ENCODE measurements around the gene ZNF549. TPM values are rescaled to one million over a fixed set of nuclear protein-coding genes. Genes with fewer than 3 reads are reported as not detected.

ZNF549 gene
- total RNA-seq, 1 experiment from 2014 or later, result 11.6 TPM

DNA sequence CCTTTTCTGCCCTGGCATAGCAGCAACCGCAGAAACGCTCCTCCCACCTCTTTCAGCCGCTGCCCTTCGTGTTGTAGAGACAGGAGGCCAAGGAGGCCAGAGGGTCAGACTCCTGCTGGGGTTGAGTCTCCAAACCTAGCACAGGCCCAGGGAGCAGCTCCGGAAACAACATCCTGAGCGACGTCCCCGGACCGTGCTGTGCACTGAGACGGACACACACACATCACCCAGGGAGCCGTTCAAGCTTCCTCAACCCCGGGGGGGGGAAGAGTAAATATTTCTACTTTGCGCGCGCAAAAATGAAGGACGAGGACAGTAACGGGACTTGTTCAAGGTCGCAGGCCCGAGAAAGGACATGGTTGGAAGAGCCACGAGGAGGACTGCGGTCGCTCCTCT is 31.9 kb downstream of the ZNF549 start:
- DNase-seq, result peak; percentile 30
- Histone ChIP-seq H2BK20ac (ENCODE audit: low read depth, low read length, poor library complexity, severe bottlenecking) (no peak overlapping the region), H3K23me2 (ENCODE audit: insufficient read length, low read depth, low read length, poor library complexity, severe bottlenecking) (peaks cover 5% of the 10 kb centered on the region), H3K27me3 (ENCODE audit: insufficient read depth, low read length) (no peaks in the 10 kb centered on the region), H4K20me1 (ENCODE audit: control insufficient read depth, insufficient read depth, insufficient read length) (no peaks in the 10 kb centered on the region), H3K56ac (ENCODE audit: insufficient read length, low read depth, low read length) (no peak overlapping the region), H3K27ac (ENCODE audit: insufficient read length, low read depth, low read length) (no peak overlapping the region), H3K9me3 (ENCODE audit: control insufficient read depth, low read depth, low read length) (peaks cover 10% of the 10 kb centered on the region), H3K9ac (ENCODE audit: extremely low read depth, insufficient read length, low read length) (peak overlapping the region; percentile 82), H4K8ac (replicated peaks; ENCODE audit: insufficient read length, low read depth, low read length) (no peak overlapping the region), H3K4ac (ENCODE audit: low read depth, low read length) (no peak overlapping the region), H3K23ac (ENCODE audit: insufficient read length, low read depth, low read length) (no peak overlapping the region), H4K5ac (ENCODE audit: insufficient read length, low read depth, low read length) (no peak overlapping the region), H2BK15ac (ENCODE audit: low read depth, low read length) (no peak overlapping the region), H2BK5ac (ENCODE audit: insufficient read length, low read length) (no peak overlapping the region), H3K4me2 (ENCODE audit: insufficient read depth, insufficient read length, low read length) (peak overlapping the region; percentile 87), H3T11ph (ENCODE audit: low read length) (no peak overlapping the region), H3K18ac (ENCODE audit: insufficient read length, low read depth, low read length) (no peak overlapping the region), H2AFZ (ENCODE audit: low read length) (no peak overlapping the region), H3K14ac (ENCODE audit: insufficient read depth, low read length) (no peak overlapping the region), H2BK12ac (ENCODE audit: insufficient read length, low read depth, low read length) (no peak overlapping the region), H3K79me2 (ENCODE audit: insufficient read depth, low read length) (peaks cover 6% of the 10 kb centered on the region), H3K4me1 (ENCODE audit: insufficient read depth, low read length) (no peaks in the 10 kb centered on the region), H3K79me1 (ENCODE audit: insufficient read depth, low read depth, low read length, poor library complexity, severe bottlenecking) (no peaks in the 10 kb centered on the region), H4K91ac (ENCODE audit: insufficient read length, low read depth, low read length) (no peak overlapping the region), H2BK120ac (ENCODE audit: low read depth, low read length, poor library complexity, severe bottlenecking) (no peak overlapping the region), H2AK5ac (ENCODE audit: insufficient read length, low read length) (no peak overlapping the region)
- H3K4me3 Mint-ChIP-seq, result peak overlapping the region; percentile 89 to 98
- peaks cover 43 to 48% of the 10 kb centered on the region in 2 experiments for H3K9me3 Mint-ChIP-seq
- peaks cover 10 to 12% of the 10 kb centered on the region in 2 experiments for H3K4me1 Mint-ChIP-seq
- peaks cover 7% of the 10 kb centered on the region; the same call in 1 of the 2 replicates for H3K27me3 Mint-ChIP-seq (ENCODE audit: low read depth)
- peak overlapping the region in 2 of 3 experiments; percentile 32 to 95; a peak in 5 of 7 replicates for H3K27ac Mint-ChIP-seq
- WGBS (ENCODE audit: extremely low coverage, insufficient read length, low lambda C conversion rate), result no CpG with 5 or more reads among the region's 22 CpGs
- TF ChIP-seq, protein P1, sequence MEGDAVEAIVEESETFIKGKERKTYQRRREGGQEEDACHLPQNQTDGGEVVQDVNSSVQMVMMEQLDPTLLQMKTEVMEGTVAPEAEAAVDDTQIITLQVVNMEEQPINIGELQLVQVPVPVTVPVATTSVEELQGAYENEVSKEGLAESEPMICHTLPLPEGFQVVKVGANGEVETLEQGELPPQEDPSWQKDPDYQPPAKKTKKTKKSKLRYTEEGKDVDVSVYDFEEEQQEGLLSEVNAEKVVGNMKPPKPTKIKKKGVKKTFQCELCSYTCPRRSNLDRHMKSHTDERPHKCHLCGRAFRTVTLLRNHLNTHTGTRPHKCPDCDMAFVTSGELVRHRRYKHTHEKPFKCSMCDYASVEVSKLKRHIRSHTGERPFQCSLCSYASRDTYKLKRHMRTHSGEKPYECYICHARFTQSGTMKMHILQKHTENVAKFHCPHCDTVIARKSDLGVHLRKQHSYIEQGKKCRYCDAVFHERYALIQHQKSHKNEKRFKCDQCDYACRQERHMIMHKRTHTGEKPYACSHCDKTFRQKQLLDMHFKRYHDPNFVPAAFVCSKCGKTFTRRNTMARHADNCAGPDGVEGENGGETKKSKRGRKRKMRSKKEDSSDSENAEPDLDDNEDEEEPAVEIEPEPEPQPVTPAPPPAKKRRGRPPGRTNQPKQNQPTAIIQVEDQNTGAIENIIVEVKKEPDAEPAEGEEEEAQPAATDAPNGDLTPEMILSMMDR (conservative IDR thresholded peaks at IDR 0.05), result no peak
- peaks cover 41 to 58% (median 44%) of the 10 kb centered on the region in 3 experiments for H3K36me3 Mint-ChIP-seq (ENCODE audit: insufficient read depth in 1 of 3, low read depth in 3 of 3)

Data from H9 (cell line).